ENCODE measurements around the gene IFT80. TPM values are rescaled to one million over a fixed set of nuclear protein-coding genes. Genes with fewer than 3 reads are reported as not detected.

The IFT80 gene
- total RNA-seq, 6 experiments from 2014 or later, result 6.7 to 13.7 (median 8.5) TPM

GRCh38 chr3:160226026-160226907 lies 172.8 kb downstream of the IFT80 start:
- peaks cover 0 to 17% (median 2%) of the 10 kb centered on the region in 4 donors for H3K4me1 ChIP-seq
- ATAC-seq, result peak in 3 of 4 donors; percentile 20 to 42 (median 30)
- H3K4me3 ChIP-seq, result peak overlapping the region; percentile 49 to 63 (median 58)
- intact Hi-C loops (cut with DNase I), result no loop called here
- no peaks in the 10 kb centered on the region for H3K9me3 ChIP-seq
- WGBS (ENCODE audit: insufficient coverage, low coverage, low lambda C conversion rate, missing lambda C conversion rate), result 4% methylated on average over 19 of the region's 87 CpGs
- H3K36me3 ChIP-seq, result no peaks in the 10 kb centered on the region
- H3K27ac ChIP-seq, result no peak overlapping the region
- H3K27me3 ChIP-seq, result peaks cover 0 to 5% of the 10 kb centered on the region in 2 donors
- TF ChIP-seq CTCF (IDR thresholded peaks at IDR 0.05) (no peak), POLR2A (IDR thresholded peaks at IDR 0.05) (no peak)
- DNase-seq, result no peak

- H3K36me3 ChIP-seq, result no peaks in the 10 kb centered on the region
- H3K4me1 ChIP-seq, result peaks cover 0 to 17% (median 2%) of the 10 kb centered on the region in 4 donors
- TF ChIP-seq CTCF (IDR thresholded peaks at IDR 0.05) (peak in 3 of 4 donors; percentile 36 to 41 (median 39)), POLR2A (IDR thresholded peaks at IDR 0.05) (peak; percentile 26)
- H3K4me3 ChIP-seq, result peak within 1 kb of the TSS; percentile 49 to 63 (median 58)
- H3K9me3 ChIP-seq, result no peaks in the 10 kb centered on the region
- DNase-seq, result peak; percentile 57 to 71 (median 71)
- no peak within 1 kb of the TSS for H3K27ac ChIP-seq
- intact Hi-C loops (cut with DNase I), result no loop called here
- H3K27me3 ChIP-seq, result peaks cover 0 to 5% of the 10 kb centered on the region in 2 donors
- peak; percentile 87 to 92 (median 89) for ATAC-seq
- WGBS (ENCODE audit: insufficient coverage, low coverage, low lambda C conversion rate, missing lambda C conversion rate), result 0% methylated on average over 9 of the region's 104 CpGs
Measured at GRCh38 chr3:160225176-160226025, 173.6 kb downstream of the IFT80 start, which contains the start of gene C3orf80. TSS of gene C3orf80 (plus strand) at chr3:160225422. CDS start at chr3:160225636, 214 bp downstream.

DNA sequence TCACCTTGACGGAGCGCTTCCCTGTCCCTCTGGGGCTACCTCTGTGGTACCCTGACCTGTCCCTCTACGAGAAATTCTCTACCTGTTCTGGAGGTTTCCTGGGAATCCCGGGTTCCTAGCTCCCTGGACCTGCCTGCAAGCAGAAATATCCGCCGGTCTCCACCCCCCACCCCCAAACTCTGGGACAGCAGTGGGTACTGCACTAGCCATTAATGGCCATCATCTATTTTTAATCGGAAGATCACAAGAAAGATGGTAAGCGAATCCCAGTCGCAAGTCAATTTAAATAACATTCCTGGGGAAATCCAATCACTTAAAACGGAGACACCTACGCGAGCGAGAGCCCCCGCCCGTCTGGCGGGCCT lies 174.2 kb downstream of the IFT80 start:
- H3K27ac ChIP-seq, result no peak overlapping the region
- TF ChIP-seq POLR2A (IDR thresholded peaks at IDR 0.05) (no peak), CTCF (IDR thresholded peaks at IDR 0.05) (no peak)
- H3K4me1 ChIP-seq, result peaks cover 0 to 17% (median 2%) of the 10 kb centered on the region in 4 donors
- H3K36me3 ChIP-seq, result no peaks in the 10 kb centered on the region
- H3K4me3 ChIP-seq, result peak overlapping the region; percentile 49 to 63 (median 58)
- no peaks in the 10 kb centered on the region for H3K9me3 ChIP-seq
- peaks cover 0 to 5% of the 10 kb centered on the region in 2 donors for H3K27me3 ChIP-seq
- ATAC-seq (no peak), DNase-seq (no peak)
- intact Hi-C loops (cut with DNase I), result no loop called here
- 10% methylated on average over 15 of the region's 16 CpGs for WGBS (ENCODE audit: insufficient coverage, low coverage, low lambda C conversion rate, missing lambda C conversion rate)

GRCh38 chr3:160224256-160224655 lies 174.8 kb downstream of the IFT80 start:
- no peak for ATAC-seq
- no peak overlapping the region for H3K27ac ChIP-seq
- no peaks in the 10 kb centered on the region for H3K36me3 ChIP-seq
- H3K4me1 ChIP-seq, result peaks cover 0 to 17% (median 2%) of the 10 kb centered on the region in 4 donors
- DNase-seq, result no peak
- 18% methylated on average over 12 of the region's 12 CpGs for WGBS (ENCODE audit: insufficient coverage, low coverage, low lambda C conversion rate, missing lambda C conversion rate)
- peaks cover 0 to 5% of the 10 kb centered on the region in 2 donors for H3K27me3 ChIP-seq
- H3K4me3 ChIP-seq, result no peak overlapping the region
- no peak for TF ChIP-seq POLR2A (IDR thresholded peaks at IDR 0.05)
- TF ChIP-seq CTCF (IDR thresholded peaks at IDR 0.05), result no peak
- H3K9me3 ChIP-seq, result no peaks in the 10 kb centered on the region
- intact Hi-C loops (cut with DNase I), result no loop called here
